Ovary (tissue), 3 donors: Measurements from ENCODE around the gene ATP6AP1.

Experiments
- CTCF ChIP-seq, 3 donors: fragments of 450-650 bp in 2 of 3; fragments of 200-600 bp in 1 of 3; IDR thresholded peaks; one replicate each; pipeline versions ENCODE4 v1.5.1 to v1.8.0; 2016 to 2022; ENCODE audit warnings: antibody characterized with exemption in 3 of 3, mild to moderate bottlenecking in 1 of 3
- POLR2A ChIP-seq: fragments of 450-650 bp; IDR thresholded peaks from one replicate; pipeline ENCODE4 v1.6.1; 2017; ENCODE audit warnings: antibody characterized with exemption, mild to moderate bottlenecking, moderate library complexity
- donor health status: DM: no; HTN: no; CAD: no.

GRCh38 chrX:154398668-154399526 is 29.6 kb upstream of the ATP6AP1 start:
- TF ChIP-seq CTCF (IDR thresholded peaks at IDR 0.05) (peak; percentile 50 to 77 (median 51)), POLR2A (no peak)
